OCI-LY7 (cell line): ENCODE measurements around the gene BMPR2. TPM values are rescaled to one million over a fixed set of nuclear protein-coding genes. Genes with fewer than 3 reads are reported as not detected.

Source experiments
- BruUV-seq: library from RNA; stranded (reverse); fragments of 400-500 nt; replicated peaks from 2 replicates; lab custom pipeline; 2021; lab: Mats Ljungman, UMichigan
- CTCF ChIA-PET: fragments of 300-600 bp; sonication (Branson Sonifier 250); formaldehyde crosslinking; loops from one replicate; lab custom pipeline; 2022; ENCODE audit warnings: antibody characterized with exemption; ENCODE audit not compliant: unreplicated experiment; lab: Charles Lee
- POLR2A ChIA-PET: fragments of 300-600 bp; sonication (Branson Sonifier 250); formaldehyde crosslinking; loops from one replicate; lab custom pipeline; 2022; ENCODE audit warnings: antibody characterized with exemption; lab: Charles Lee
- DNase-seq: peaks from one replicate; pipeline ENCODE4 v3.0.0-alpha.2; 2015; ENCODE audit warnings: low spot score
- H2AFZ ChIP-seq: fragments of 200-600 bp; sonication (generic), shearing (Covaris generic); 2 replicates; pipeline ENCODE4 v1.6.1; 2014; ENCODE audit warnings: mild to moderate bottlenecking, antibody characterized with exemption, low read length, moderate library complexity
- H3K27ac ChIP-seq: fragments of 200-600 bp; sonication (generic); 2 replicates; pipeline ENCODE4 v1.5.1; 2014; ENCODE audit warnings: mixed run types, low read depth, mild to moderate bottlenecking, moderate library complexity, low read length, inconsistent platforms; ENCODE audit not compliant: poor library complexity, severe bottlenecking
- H3K36me3 ChIP-seq: fragments of 200-600 bp; sonication (generic); 2 replicates; pipeline ENCODE4 v1.6.1; 2014; ENCODE audit warnings: mild to moderate bottlenecking, antibody characterized with exemption, low read length, moderate library complexity, mixed read lengths; ENCODE audit not compliant: insufficient read depth
- H3K4me1 ChIP-seq: fragments of 200-600 bp; sonication (generic); 2 replicates; pipeline ENCODE4 v1.5.1; 2014; ENCODE audit warnings: mild to moderate bottlenecking, low read length; ENCODE audit not compliant: insufficient read depth, poor library complexity, severe bottlenecking
- H3K4me2 ChIP-seq: fragments of 200-600 bp; sonication (generic); 2 replicates; pipeline ENCODE4 v1.6.1; 2014; ENCODE audit warnings: mild to moderate bottlenecking, low read length
- H3K4me3 ChIP-seq: fragments of 200-600 bp; sonication (generic); 2 replicates; pipeline ENCODE4 v1.5.1; 2014; ENCODE audit warnings: mild to moderate bottlenecking, low read depth, low read length; ENCODE audit not compliant: poor library complexity, severe bottlenecking
- H3K79me2 ChIP-seq: fragments of 200-600 bp; sonication (generic); 2 replicates; pipeline ENCODE4 v1.6.1; 2016; ENCODE audit warnings: low read depth, mild to moderate bottlenecking, low read length, moderate library complexity, mixed read lengths; ENCODE audit not compliant: insufficient read depth
- H3K9me2 ChIP-seq: fragments of 200-600 bp; sonication (generic); 2 replicates; pipeline ENCODE4 v1.6.1; 2016; ENCODE audit warnings: mild to moderate bottlenecking, low read length, mixed read lengths; ENCODE audit not compliant: insufficient read depth
- H3K9me3 ChIP-seq: fragments of 200-600 bp; sonication (generic); 2 replicates; pipeline ENCODE4 v1.6.1; 2014; ENCODE audit warnings: mild to moderate bottlenecking, mixed run types, low read length, mixed read lengths
- H4K20me1 ChIP-seq: fragments of 200-600 bp; sonication (generic); 2 replicates; pipeline ENCODE4 v1.6.1; 2014; ENCODE audit warnings: mild to moderate bottlenecking, antibody characterized with exemption, low read length, moderate library complexity, mixed read lengths; ENCODE audit not compliant: insufficient read depth
- EZH2phosphoT487 ChIP-seq: fragments of 200-600 bp; sonication (generic); IDR thresholded peaks from 2 replicates; pipeline ENCODE4 v1.6.1; 2018; ENCODE audit warnings: low read depth, borderline replicate concordance, mild to moderate bottlenecking, mixed run types, antibody characterized with exemption, low read length, moderate library complexity, mixed read lengths
- intact Hi-C: fragments of 100-400 bp; cut with micrococcal nuclease; formaldehyde crosslinking; loops from one replicate; pipeline ENCODE4 v1.10.0; 2022; ENCODE audit not compliant: unreplicated experiment
- total RNA-seq, 2 experiments: library from RNA; depleted of rRNA in 1 of 2; stranded (reverse); fragments of >200 nt in 1 of 2; shearing (Covaris generic) in 1 of 2; gene quantifications; 2 replicates each; pipeline ENCODE4 v1.2.3, GENCODE V29; 2014 to 2022
- TF ChIP-seq, protein P1 (sequence below): fragments of 200-600 bp; sonication (generic); conservative IDR thresholded peaks from 2 replicates; pipeline ENCODE4 v1.5.1; 2014; ENCODE audit warnings: mild to moderate bottlenecking, antibody characterized with exemption, low read length, moderate library complexity, mixed read lengths

The BMPR2 gene
- total RNA-seq, 2 experiments from 2014 or later, result 4.3 to 14.7 TPM

DNA sequence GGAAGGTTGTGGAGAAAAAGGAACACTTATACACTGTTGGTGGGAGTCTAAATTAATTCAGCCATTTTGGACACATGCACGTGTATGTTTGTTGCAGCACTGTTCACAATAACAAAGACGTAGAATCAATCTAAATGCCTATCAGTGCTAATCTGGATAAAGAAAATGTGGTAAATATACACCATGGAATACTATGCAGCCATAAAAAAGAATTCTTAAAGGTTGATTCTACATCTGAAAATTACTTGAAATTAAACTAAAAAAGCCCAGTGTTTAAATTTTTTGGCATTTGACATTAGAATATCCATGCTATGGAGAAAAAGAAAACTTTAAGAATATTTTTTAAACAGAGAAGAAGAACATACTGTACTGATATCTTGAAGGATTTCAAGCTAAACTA is 84.0 kb downstream of the BMPR2 start:
- Histone ChIP-seq H3K9me2 (no peaks in the 10 kb centered on the region), H3K4me3 (no peak overlapping the region), H3K79me2 (no peaks in the 10 kb centered on the region), H3K4me2 (no peak overlapping the region), H3K9me3 (no peaks in the 10 kb centered on the region), H3K27ac (no peak overlapping the region), H4K20me1 (no peaks in the 10 kb centered on the region), H2AFZ (no peak overlapping the region), H3K36me3 (no peaks in the 10 kb centered on the region), H3K4me1 (no peaks in the 10 kb centered on the region)
- CTCF ChIA-PET, result no interaction called here
- intact Hi-C loops, result no loop called here
- no peak for DNase-seq
- POLR2A ChIA-PET, result no interaction called here
- no peak for TF ChIP-seq EZH2phosphoT487
- TF ChIP-seq, protein P1, sequence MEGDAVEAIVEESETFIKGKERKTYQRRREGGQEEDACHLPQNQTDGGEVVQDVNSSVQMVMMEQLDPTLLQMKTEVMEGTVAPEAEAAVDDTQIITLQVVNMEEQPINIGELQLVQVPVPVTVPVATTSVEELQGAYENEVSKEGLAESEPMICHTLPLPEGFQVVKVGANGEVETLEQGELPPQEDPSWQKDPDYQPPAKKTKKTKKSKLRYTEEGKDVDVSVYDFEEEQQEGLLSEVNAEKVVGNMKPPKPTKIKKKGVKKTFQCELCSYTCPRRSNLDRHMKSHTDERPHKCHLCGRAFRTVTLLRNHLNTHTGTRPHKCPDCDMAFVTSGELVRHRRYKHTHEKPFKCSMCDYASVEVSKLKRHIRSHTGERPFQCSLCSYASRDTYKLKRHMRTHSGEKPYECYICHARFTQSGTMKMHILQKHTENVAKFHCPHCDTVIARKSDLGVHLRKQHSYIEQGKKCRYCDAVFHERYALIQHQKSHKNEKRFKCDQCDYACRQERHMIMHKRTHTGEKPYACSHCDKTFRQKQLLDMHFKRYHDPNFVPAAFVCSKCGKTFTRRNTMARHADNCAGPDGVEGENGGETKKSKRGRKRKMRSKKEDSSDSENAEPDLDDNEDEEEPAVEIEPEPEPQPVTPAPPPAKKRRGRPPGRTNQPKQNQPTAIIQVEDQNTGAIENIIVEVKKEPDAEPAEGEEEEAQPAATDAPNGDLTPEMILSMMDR, result no peak
- no TSS peak for BruUV-seq

DNA sequence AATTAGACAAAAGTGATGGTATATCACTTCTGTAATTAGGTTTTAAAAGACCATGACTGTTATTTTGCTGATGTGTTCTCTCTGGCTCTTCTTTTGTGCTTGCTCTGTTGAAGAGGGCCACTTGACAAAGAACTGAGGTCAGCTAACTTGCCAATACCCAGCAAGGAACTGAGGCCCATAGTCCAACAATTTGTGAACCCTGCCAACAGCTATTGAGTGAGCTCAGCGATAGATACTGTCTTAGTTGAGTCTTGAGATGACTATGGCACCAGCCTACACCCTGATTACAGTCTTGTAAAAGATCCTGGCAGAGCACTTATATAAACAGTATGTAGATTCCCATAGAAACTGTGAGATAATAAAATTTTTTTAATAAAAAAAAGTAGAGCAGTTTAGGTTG is 103.0 kb downstream of the BMPR2 start:
- BruUV-seq, result no TSS peak
- H3K27ac ChIP-seq, result no peak overlapping the region
- POLR2A ChIA-PET, result no interaction called here
- H3K9me2 ChIP-seq, result no peaks in the 10 kb centered on the region
- TF ChIP-seq, protein P1, result no peak
- TF ChIP-seq EZH2phosphoT487, result no peak
- H3K4me2 ChIP-seq, result no peak overlapping the region
- H3K4me1 ChIP-seq, result no peaks in the 10 kb centered on the region
- H4K20me1 ChIP-seq, result no peaks in the 10 kb centered on the region
- no peaks in the 10 kb centered on the region for H3K79me2 ChIP-seq
- DNase-seq, result no peak
- H3K9me3 ChIP-seq, result no peaks in the 10 kb centered on the region
- CTCF ChIA-PET, result no interaction called here
- H3K4me3 ChIP-seq, result no peak overlapping the region
- H3K36me3 ChIP-seq, result no peaks in the 10 kb centered on the region
- intact Hi-C loops, result no loop called here
- H2AFZ ChIP-seq, result no peak overlapping the region

- intact Hi-C loops, result no loop called here
- CTCF ChIA-PET, result no interaction called here
- H3K36me3 ChIP-seq, result no peaks in the 10 kb centered on the region
These were observed 103.5 kb downstream of the BMPR2 start for GRCh38 chr2:202479610-202480009.

More at GRCh38 chr2:202479610-202480009, 103.5 kb downstream of the BMPR2 start:
- TF ChIP-seq, protein P1, result no peak
- no peak for TF ChIP-seq EZH2phosphoT487
- Histone ChIP-seq H3K4me2 (no peak overlapping the region), H4K20me1 (no peaks in the 10 kb centered on the region), H3K4me3 (no peak overlapping the region), H3K9me2 (no peaks in the 10 kb centered on the region), H2AFZ (no peak overlapping the region), H3K9me3 (no peaks in the 10 kb centered on the region), H3K79me2 (no peaks in the 10 kb centered on the region), H3K4me1 (no peaks in the 10 kb centered on the region), H3K27ac (no peak overlapping the region)
- no peak for DNase-seq
- POLR2A ChIA-PET, result no interaction called here
- TSS peak; percentile 19 for BruUV-seq
